Measurements from ENCODE around the gene NAP1L3.

NAP1L3 gene

GRCh38 chrX:93673056-93673868, at the start of gene NAP1L3:
TSS of gene NAP1L3 (minus strand) at chrX:93673578. CDS start at chrX:93673304, 274 bp downstream.
- DNase-seq = peak; percentile 57 to 62

- no peak for DNase-seq
These were observed 37.7 kb upstream of the NAP1L3 start for GRCh38 chrX:93711076-93711475.

- no peak for DNase-seq
These were observed 30.3 kb upstream of the NAP1L3 start for GRCh38 chrX:93703701-93704100.

- DNase-seq = no peak
These were observed 22.6 kb upstream of the NAP1L3 start for GRCh38 chrX:93695981-93696380.

GRCh38 chrX:93673869-93674271, 492 bp upstream of the NAP1L3 start, which contains the start of gene FAM133A:
TSS of gene FAM133A (plus strand) at chrX:93674206. CDS start at chrX:93709420, 35,214 bp downstream.
- DNase-seq = no peak

GRCh38 chrX:93660575-93660974, 12.8 kb downstream of the NAP1L3 start:
- DNase-seq = no peak

GRCh38 chrX:93649381-93649780, 24.0 kb downstream of the NAP1L3 start:
- DNase-seq = no peak

- DNase-seq = no peak
These were observed 35.8 kb downstream of the NAP1L3 start for GRCh38 chrX:93637591-93637990.
